Measurements from ENCODE around the gene SLC8A1.

SLC8A1 gene

DNA sequence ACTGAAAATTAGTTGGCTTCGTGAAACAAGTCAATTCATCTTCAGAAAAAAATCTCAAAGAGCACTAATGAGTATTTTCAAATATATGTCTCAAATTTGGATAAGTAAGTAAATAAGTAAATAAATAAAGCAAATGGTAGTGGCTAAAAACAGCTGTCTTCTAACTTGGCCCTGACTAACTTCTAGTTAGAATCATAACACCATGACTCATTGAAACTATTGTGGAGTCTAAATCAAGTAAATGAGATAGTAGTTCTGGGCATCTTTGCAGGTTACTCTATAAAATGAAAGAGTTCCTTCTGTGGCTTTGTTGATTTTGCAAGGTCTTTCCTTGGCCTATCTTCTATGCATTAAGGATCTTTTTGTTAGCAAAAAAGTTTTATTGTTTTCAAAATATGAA lies 110.7 kb downstream of the SLC8A1 start:
- no peak for TF ChIP-seq EZH2phosphoT487 (IDR thresholded peaks at IDR 0.05; ENCODE audit: borderline replicate concordance)
- TF ChIP-seq, protein P1, sequence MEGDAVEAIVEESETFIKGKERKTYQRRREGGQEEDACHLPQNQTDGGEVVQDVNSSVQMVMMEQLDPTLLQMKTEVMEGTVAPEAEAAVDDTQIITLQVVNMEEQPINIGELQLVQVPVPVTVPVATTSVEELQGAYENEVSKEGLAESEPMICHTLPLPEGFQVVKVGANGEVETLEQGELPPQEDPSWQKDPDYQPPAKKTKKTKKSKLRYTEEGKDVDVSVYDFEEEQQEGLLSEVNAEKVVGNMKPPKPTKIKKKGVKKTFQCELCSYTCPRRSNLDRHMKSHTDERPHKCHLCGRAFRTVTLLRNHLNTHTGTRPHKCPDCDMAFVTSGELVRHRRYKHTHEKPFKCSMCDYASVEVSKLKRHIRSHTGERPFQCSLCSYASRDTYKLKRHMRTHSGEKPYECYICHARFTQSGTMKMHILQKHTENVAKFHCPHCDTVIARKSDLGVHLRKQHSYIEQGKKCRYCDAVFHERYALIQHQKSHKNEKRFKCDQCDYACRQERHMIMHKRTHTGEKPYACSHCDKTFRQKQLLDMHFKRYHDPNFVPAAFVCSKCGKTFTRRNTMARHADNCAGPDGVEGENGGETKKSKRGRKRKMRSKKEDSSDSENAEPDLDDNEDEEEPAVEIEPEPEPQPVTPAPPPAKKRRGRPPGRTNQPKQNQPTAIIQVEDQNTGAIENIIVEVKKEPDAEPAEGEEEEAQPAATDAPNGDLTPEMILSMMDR (conservative IDR thresholded peaks at IDR 0.05; ENCODE audit: low read length) = no peak
- no peaks in the 10 kb centered on the region for H3K9me3 ChIP-seq (ENCODE audit: insufficient read depth, low read depth, low read length)
- H3K4me1 ChIP-seq (ENCODE audit: insufficient read depth, low read length, poor library complexity, severe bottlenecking) = no peaks in the 10 kb centered on the region
- no peaks in the 10 kb centered on the region for H3K27me3 ChIP-seq (ENCODE audit: insufficient read depth, low read length, poor library complexity, severe bottlenecking)
- no peak overlapping the region for H2AFZ ChIP-seq (ENCODE audit: low read length)
- no peaks in the 10 kb centered on the region for H3K9me2 ChIP-seq (replicated peaks; ENCODE audit: low read depth, low read length)
- H3K4me2 ChIP-seq (ENCODE audit: low read depth, low read length, poor library complexity, severe bottlenecking) = no peak overlapping the region
- no peaks in the 10 kb centered on the region for H3K36me3 ChIP-seq (ENCODE audit: insufficient read depth, low read length)
- no peak overlapping the region for H3K9ac ChIP-seq (ENCODE audit: low read depth, low read length, poor library complexity, severe bottlenecking)
- H3K4me3 ChIP-seq (ENCODE audit: low read length, poor library complexity, severe bottlenecking) = no peak overlapping the region
- H3K79me2 ChIP-seq (ENCODE audit: insufficient read depth, low read length) = no peaks in the 10 kb centered on the region
- H4K20me1 ChIP-seq (ENCODE audit: insufficient read depth, low read length, poor library complexity, severe bottlenecking) = no peaks in the 10 kb centered on the region
- no peaks in the 10 kb centered on the region for H3F3A ChIP-seq (ENCODE audit: low read depth)

DNA sequence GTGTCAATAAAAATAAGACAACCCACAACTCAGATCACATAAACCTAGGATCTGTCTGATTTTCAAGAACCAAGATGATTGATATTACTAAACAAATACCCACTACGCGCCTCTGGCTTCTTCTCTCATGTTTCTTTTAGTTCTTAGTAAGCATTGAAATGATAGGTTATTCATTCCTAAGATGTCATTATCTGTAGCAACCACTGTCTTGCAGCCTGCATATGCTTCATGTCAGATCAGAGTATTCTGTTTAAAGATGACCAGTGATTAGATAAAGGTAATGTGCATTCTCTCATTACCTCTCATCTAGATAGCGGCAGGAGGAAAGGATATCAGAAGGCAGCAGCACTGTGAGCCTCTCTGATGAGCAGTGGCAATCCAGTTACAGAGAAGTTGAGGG lies 112.9 kb downstream of the SLC8A1 start:
- H3K9me3 ChIP-seq (ENCODE audit: insufficient read depth, low read depth, low read length) = no peaks in the 10 kb centered on the region
- no peaks in the 10 kb centered on the region for H3K9me2 ChIP-seq (replicated peaks; ENCODE audit: low read depth, low read length)
- H3K27me3 ChIP-seq (ENCODE audit: insufficient read depth, low read length, poor library complexity, severe bottlenecking) = no peaks in the 10 kb centered on the region
- no peak overlapping the region for H2AFZ ChIP-seq (ENCODE audit: low read length)
- H3K4me2 ChIP-seq (ENCODE audit: low read depth, low read length, poor library complexity, severe bottlenecking) = no peak overlapping the region
- no peak overlapping the region for H3K4me3 ChIP-seq (ENCODE audit: low read length, poor library complexity, severe bottlenecking)
- TF ChIP-seq EZH2phosphoT487 (IDR thresholded peaks at IDR 0.05; ENCODE audit: borderline replicate concordance) = no peak
- TF ChIP-seq, protein P1 (conservative IDR thresholded peaks at IDR 0.05; ENCODE audit: low read length) = no peak
- H3K36me3 ChIP-seq (ENCODE audit: insufficient read depth, low read length) = no peaks in the 10 kb centered on the region
- no peaks in the 10 kb centered on the region for H3K79me2 ChIP-seq (ENCODE audit: insufficient read depth, low read length)
- no peak overlapping the region for H3K9ac ChIP-seq (ENCODE audit: low read depth, low read length, poor library complexity, severe bottlenecking)
- no peaks in the 10 kb centered on the region for H4K20me1 ChIP-seq (ENCODE audit: insufficient read depth, low read length, poor library complexity, severe bottlenecking)
- H3F3A ChIP-seq (ENCODE audit: low read depth) = no peaks in the 10 kb centered on the region
- H3K4me1 ChIP-seq (ENCODE audit: insufficient read depth, low read length, poor library complexity, severe bottlenecking) = no peaks in the 10 kb centered on the region

GRCh38 chr2:40332191-40332826 lies 119.6 kb downstream of the SLC8A1 start:
- Histone ChIP-seq H3K9me2 (replicated peaks; ENCODE audit: low read depth, low read length) (no peaks in the 10 kb centered on the region), H4K20me1 (ENCODE audit: insufficient read depth, low read length, poor library complexity, severe bottlenecking) (no peaks in the 10 kb centered on the region), H3K9ac (ENCODE audit: low read depth, low read length, poor library complexity, severe bottlenecking) (no peak overlapping the region), H3K9me3 (ENCODE audit: insufficient read depth, low read depth, low read length) (no peaks in the 10 kb centered on the region), H3K36me3 (ENCODE audit: insufficient read depth, low read length) (no peaks in the 10 kb centered on the region), H2AFZ (ENCODE audit: low read length) (no peak overlapping the region), H3K4me1 (ENCODE audit: insufficient read depth, low read length, poor library complexity, severe bottlenecking) (no peaks in the 10 kb centered on the region), H3F3A (ENCODE audit: low read depth) (no peaks in the 10 kb centered on the region), H3K4me2 (ENCODE audit: low read depth, low read length, poor library complexity, severe bottlenecking) (no peak overlapping the region), H3K27me3 (ENCODE audit: insufficient read depth, low read length, poor library complexity, severe bottlenecking) (no peaks in the 10 kb centered on the region), H3K79me2 (ENCODE audit: insufficient read depth, low read length) (no peaks in the 10 kb centered on the region), H3K4me3 (ENCODE audit: low read length, poor library complexity, severe bottlenecking) (no peak overlapping the region)
- TF ChIP-seq, protein P1 (conservative IDR thresholded peaks at IDR 0.05; ENCODE audit: low read length) = no peak
